Nephron (organoid): ENCODE data around the gene RPF1.

Source experiments
- H3K27ac Mint-ChIP-seq, 3 experiments: 2 replicates each; pipeline ENCODE4 v1.8.0; 2020; ENCODE audit warnings: mixed read lengths in 3 of 3, mild to moderate bottlenecking in 2 of 3, moderate library complexity in 1 of 3
- H3K27me3 Mint-ChIP-seq: 2 replicates; pipeline ENCODE4 v1.8.0; 2021; ENCODE audit warnings: low read depth, mild to moderate bottlenecking, moderate library complexity, mixed read lengths
- H3K36me3 Mint-ChIP-seq: 2 replicates; pipeline ENCODE4 v1.8.0; 2020; ENCODE audit warnings: low read depth, mixed read lengths
- H3K4me1 Mint-ChIP-seq: 2 replicates; pipeline ENCODE4 v1.8.0; 2020; ENCODE audit warnings: mixed read lengths
- H3K4me3 Mint-ChIP-seq, 3 experiments: 2 replicates each; pipeline ENCODE4 v1.8.0; 2020; ENCODE audit warnings: mild to moderate bottlenecking in 3 of 3, mixed read lengths in 3 of 3, moderate library complexity in 2 of 3
- H3K9me3 Mint-ChIP-seq: 2 replicates; pipeline ENCODE4 v1.8.0; 2020; ENCODE audit warnings: mixed read lengths
- TF ChIP-seq, protein P1 (sequence below), 3 experiments: fragments of 200-600 bp; sonication (generic); IDR thresholded peaks; one replicate each; pipeline ENCODE4 v1.5.0; 2021; ENCODE audit warnings: antibody characterized with exemption in 3 of 3; ENCODE audit not compliant: unreplicated experiment in 3 of 3

Gene RPF1

DNA sequence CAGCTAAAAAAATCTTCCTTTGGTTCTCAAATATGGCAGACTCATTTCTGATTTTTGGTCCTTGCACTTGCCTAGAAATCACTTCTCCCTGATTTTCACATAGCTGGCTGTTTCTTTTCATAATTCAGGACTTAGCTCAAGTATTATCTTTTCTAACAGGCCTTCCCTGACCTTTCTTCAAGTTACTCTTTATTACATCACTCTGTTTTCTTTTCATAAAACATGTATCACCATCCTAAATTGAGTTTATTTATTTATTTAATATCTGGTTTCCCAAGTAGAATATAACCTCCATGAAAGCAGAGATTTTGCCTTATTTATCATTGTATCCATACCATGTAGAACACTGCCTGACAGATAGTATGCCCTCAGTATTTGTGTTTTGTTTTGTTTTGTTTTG, 45.5 kb downstream of the RPF1 start:
- Mint-ChIP-seq H3K4me1 (no peaks in the 10 kb centered on the region), H3K4me3 (no peak overlapping the region), H3K9me3 (peaks cover 5% of the 10 kb centered on the region), H3K36me3 (peaks cover 12% of the 10 kb centered on the region), H3K27me3 (no peaks in the 10 kb centered on the region), H3K27ac (no peak overlapping the region)
- TF ChIP-seq, protein P1, sequence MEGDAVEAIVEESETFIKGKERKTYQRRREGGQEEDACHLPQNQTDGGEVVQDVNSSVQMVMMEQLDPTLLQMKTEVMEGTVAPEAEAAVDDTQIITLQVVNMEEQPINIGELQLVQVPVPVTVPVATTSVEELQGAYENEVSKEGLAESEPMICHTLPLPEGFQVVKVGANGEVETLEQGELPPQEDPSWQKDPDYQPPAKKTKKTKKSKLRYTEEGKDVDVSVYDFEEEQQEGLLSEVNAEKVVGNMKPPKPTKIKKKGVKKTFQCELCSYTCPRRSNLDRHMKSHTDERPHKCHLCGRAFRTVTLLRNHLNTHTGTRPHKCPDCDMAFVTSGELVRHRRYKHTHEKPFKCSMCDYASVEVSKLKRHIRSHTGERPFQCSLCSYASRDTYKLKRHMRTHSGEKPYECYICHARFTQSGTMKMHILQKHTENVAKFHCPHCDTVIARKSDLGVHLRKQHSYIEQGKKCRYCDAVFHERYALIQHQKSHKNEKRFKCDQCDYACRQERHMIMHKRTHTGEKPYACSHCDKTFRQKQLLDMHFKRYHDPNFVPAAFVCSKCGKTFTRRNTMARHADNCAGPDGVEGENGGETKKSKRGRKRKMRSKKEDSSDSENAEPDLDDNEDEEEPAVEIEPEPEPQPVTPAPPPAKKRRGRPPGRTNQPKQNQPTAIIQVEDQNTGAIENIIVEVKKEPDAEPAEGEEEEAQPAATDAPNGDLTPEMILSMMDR (IDR thresholded peaks at IDR 0.05; ENCODE audit: unreplicated experiment in 3 of 3): no peak

GRCh38 chr1:84525779-84526178, 46.7 kb downstream of the RPF1 start:
- Mint-ChIP-seq H3K36me3 (peaks cover 12% of the 10 kb centered on the region), H3K27me3 (no peaks in the 10 kb centered on the region), H3K4me1 (no peaks in the 10 kb centered on the region), H3K4me3 (no peak overlapping the region), H3K27ac (no peak overlapping the region), H3K9me3 (peaks cover 5% of the 10 kb centered on the region)
- TF ChIP-seq, protein P1 (IDR thresholded peaks at IDR 0.05; ENCODE audit: unreplicated experiment in 3 of 3): no peak

DNA sequence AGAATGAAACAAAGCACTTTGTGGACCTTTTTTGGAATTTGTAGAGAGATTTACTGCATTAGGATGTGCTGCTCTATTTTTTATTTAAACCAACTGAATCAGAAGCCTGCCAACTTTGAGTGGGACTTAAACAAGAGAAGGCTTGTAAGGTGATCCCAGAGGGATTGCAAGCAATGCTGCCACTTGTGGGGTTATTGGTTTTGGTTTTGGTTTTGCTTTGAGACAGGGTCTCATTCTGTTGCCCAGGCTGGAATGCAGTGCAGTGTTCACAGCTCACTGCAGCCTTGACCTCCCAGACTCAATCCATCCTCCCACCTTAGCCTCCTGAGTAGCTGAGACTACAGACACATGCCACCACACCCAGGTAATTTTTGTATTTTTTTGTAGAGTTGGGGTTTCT, 59.5 kb downstream of the RPF1 start:
- Mint-ChIP-seq H3K9me3 (peaks cover 5% of the 10 kb centered on the region), H3K4me3 (no peak overlapping the region), H3K4me1 (no peaks in the 10 kb centered on the region), H3K36me3 (peaks cover 37% of the 10 kb centered on the region), H3K27ac (no peak overlapping the region), H3K27me3 (no peaks in the 10 kb centered on the region)
- TF ChIP-seq, protein P1 (IDR thresholded peaks at IDR 0.05; ENCODE audit: unreplicated experiment in 3 of 3): no peak

DNA sequence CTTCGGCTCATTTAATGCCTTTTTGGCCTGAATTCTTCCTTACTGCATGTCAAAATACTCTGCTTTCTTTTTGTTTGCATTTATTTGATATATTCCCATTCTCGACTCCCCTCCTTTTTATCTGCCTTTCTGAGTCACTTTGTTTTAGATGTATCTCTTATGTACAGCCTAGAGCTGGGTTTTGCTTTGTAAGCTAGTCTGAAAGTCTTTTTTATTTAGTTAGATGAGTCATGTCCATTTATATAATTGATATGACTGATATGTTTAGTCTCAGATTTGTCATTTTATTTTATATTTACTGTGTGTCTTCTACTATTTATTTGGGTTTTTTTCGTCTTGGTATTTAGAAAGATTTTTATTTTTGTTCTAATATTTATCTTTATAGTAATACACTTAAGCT, 60.9 kb downstream of the RPF1 start:
- Mint-ChIP-seq H3K4me1 (no peaks in the 10 kb centered on the region), H3K9me3 (peaks cover 5% of the 10 kb centered on the region), H3K27ac (peak overlapping the region in 1 of 3 experiments; percentile 17), H3K4me3 (no peak overlapping the region), H3K27me3 (no peaks in the 10 kb centered on the region), H3K36me3 (peaks cover 42% of the 10 kb centered on the region)
- TF ChIP-seq, protein P1 (IDR thresholded peaks at IDR 0.05; ENCODE audit: unreplicated experiment in 3 of 3): no peak

DNA sequence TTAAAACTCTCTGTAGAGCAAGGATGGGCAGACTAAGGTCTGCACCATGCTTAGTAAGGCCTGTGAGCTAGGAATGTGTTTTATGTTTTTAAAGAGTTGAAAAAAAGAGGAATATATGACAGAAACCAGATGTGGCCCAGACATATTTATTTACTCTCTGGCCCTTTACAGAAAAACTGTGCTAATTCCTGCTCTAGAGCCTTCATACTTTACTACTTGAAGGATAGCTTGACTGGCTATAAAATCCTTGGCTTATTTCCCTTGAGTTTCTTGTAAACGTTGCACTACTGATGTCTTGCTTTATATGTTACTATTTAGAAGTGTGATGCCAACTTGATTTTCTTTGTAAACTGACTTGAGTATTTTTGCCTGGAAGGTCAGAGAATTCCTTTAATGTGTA, 61.7 kb downstream of the RPF1 start:
- Mint-ChIP-seq H3K27me3 (no peaks in the 10 kb centered on the region), H3K27ac (peak overlapping the region in 2 of 3 experiments; percentile 56 to 67), H3K4me3 (no peak overlapping the region), H3K4me1 (no peaks in the 10 kb centered on the region), H3K36me3 (peaks cover 42% of the 10 kb centered on the region), H3K9me3 (peaks cover 5% of the 10 kb centered on the region)
- TF ChIP-seq, protein P1 (IDR thresholded peaks at IDR 0.05; ENCODE audit: unreplicated experiment in 3 of 3): no peak

GRCh38 chr1:84541679-84542078, 62.6 kb downstream of the RPF1 start:
- Mint-ChIP-seq H3K4me1 (no peaks in the 10 kb centered on the region), H3K27me3 (no peaks in the 10 kb centered on the region), H3K4me3 (no peak overlapping the region), H3K27ac (no peak overlapping the region), H3K9me3 (peaks cover 5% of the 10 kb centered on the region), H3K36me3 (peaks cover 42% of the 10 kb centered on the region)
- TF ChIP-seq, protein P1 (IDR thresholded peaks at IDR 0.05; ENCODE audit: unreplicated experiment in 3 of 3): no peak
